ENCODE data around the gene CAPN5. TPM values are rescaled to one million over a fixed set of nuclear protein-coding genes. Genes with fewer than 3 reads are reported as not detected.

CAPN5 gene
- total and polyA plus RNA-seq, 10 donors: 0.80 to 9.2 (median 4.6) TPM

DNA sequence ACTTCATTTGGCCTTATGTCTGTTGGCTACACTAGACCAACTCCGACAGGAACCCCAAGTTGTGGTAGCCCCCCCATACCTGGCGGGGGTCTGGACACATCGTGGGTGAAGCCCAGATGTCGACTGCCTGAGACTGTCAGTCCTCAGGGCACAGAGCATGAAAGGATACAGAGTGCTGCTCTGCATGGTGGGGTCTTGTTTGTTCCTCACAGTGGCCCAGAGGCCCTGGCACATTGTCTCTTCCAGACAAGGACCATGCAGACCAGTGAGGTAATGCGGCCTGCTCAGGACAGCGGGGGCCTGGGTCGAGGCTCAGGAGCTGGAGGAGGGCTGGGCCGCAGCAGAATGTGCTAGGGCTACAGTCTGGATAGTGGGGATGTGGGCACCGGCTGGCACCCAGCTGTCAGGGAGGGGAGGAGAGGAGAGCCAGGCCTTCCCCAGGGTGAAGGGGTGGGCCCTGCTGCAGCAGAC, 14.6 kb downstream of the CAPN5 start:
- peak; percentile 55 for DNase-seq
- Histone ChIP-seq H3K4me1 (peaks cover 10 to 48% (median 24%) of the 10 kb centered on the region in 6 donors), H3K9me3 (no peaks in the 10 kb centered on the region), H3K4me3 (no peak overlapping the region), H3K27me3 (replicated peaks in 1 of 7) (no peaks in the 10 kb centered on the region), H3K27ac (no peak overlapping the region), H3K36me3 (no peaks in the 10 kb centered on the region)
- TF ChIP-seq CTCF (IDR thresholded peaks at IDR 0.05 in 8 of 11, conservative IDR thresholded peaks at IDR 0.05 in 3 of 11) (no peak), POLR2A (IDR thresholded peaks at IDR 0.05) (no peak), POLR2AphosphoS5 (IDR thresholded peaks at IDR 0.05) (no peak)
- intact Hi-C loops (cut with DNase I; ENCODE audit: low total_unique reads): no loop called here
- whole genome bisulfite sequencing, 5 donors: 88 to 96% (median 93%) methylated on average over 6 to 9 of the region's 9 CpGs

DNA sequence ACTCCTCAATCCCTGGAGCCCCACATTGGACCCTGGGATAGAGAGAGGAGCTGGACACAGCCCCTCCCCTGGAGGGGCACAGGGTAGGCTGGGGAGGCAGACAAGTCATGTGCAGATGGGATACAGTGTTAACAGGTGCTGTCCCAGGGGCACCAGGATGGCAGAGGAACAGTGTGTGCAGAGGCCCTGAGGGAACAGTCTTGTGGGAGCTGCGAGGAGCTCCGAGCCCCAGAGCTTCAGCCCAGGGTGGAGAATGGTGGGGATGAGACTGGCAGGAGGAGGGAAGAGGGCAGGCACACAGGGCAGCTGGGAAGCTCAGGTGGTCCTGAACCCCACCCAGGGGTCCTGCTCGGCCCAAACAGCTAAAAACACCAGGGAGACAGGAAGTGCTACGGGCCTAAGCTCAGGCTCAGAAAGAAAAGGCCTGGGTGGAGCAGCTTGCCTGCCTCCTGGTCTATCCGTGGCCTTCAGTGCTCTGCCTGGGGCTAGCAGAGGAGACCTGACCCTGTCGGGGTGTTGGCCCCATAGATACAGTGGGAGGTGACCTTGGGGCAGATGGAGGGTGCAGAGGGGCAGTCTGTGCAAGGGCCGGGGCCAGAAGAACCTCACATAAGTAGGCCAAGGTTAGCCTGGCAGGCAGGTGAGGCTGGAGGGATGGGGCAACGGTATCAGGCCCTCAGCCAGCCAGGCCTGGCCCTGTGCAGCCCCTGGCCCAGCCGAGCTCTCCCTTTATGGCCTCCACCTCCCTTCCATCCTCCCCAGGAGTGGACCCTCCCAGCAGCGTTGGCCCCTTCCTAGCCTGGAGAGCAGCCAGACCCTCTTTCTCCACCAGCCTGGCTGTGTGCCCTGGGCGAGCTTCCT, 15.4 kb downstream of the CAPN5 start:
- no peaks in the 10 kb centered on the region for H3K9me3 ChIP-seq
- 52 to 63% (median 55%) methylated on average over 11 of the region's 11 CpGs for WGBS, 5 donors
- no peaks in the 10 kb centered on the region for H3K27me3 ChIP-seq (replicated peaks in 1 of 7)
- H3K4me3 ChIP-seq: peak overlapping the region in 1 of 8 donors; percentile 27
- peaks cover 10 to 56% (median 25%) of the 10 kb centered on the region in 6 donors for H3K4me1 ChIP-seq
- H3K36me3 ChIP-seq: no peaks in the 10 kb centered on the region
- TF ChIP-seq POLR2A (IDR thresholded peaks at IDR 0.05) (no peak), CTCF (IDR thresholded peaks at IDR 0.05 in 8 of 11, conservative IDR thresholded peaks at IDR 0.05 in 3 of 11) (no peak), POLR2AphosphoS5 (IDR thresholded peaks at IDR 0.05) (no peak)
- DNase-seq: peak; percentile 68
- intact Hi-C loops (cut with DNase I; ENCODE audit: low total_unique reads): no loop called here
- peak overlapping the region; percentile 58 to 84 (median 74) for H3K27ac ChIP-seq

DNA sequence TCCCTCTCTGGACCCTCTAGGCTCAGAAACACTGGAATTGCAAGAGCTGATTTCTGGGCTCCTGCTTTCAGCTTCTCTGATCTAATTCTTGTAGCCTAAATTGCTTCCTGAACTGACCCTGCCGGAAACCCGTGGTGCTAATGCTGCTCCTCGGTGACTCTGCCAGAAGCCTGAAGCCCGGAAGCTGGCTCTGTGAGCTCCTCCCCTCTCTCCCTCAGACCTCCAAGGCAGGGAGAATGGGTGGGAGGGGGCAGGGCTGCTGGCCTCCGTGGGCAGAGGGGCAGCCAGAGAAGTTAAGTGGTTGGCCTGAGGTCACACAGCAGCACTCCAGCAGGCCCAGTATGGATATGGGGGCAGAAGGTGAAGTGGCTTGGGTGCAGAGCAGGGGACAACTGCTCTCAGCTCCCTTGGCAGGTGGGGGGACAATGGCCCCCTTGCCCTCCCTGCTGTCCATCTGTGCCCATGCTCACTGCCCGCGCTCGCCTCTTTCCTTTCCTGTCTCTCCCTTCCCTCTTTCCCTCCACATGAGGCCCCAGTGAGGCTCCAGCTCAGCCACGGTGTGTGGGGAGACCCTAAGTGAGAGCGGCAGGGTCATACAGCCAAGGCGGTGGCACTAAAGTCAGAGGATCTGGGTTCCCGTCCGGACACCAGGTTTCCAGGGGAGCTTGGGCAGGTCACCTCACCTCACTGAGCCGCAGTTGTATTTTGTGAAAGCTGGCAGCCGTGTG, 16.2 kb downstream of the CAPN5 start:
- Histone ChIP-seq H3K27me3 (replicated peaks in 1 of 7) (no peaks in the 10 kb centered on the region), H3K9me3 (no peaks in the 10 kb centered on the region), H3K27ac (peak overlapping the region; percentile 58 to 84 (median 74)), H3K4me1 (peaks cover 10 to 59% (median 25%) of the 10 kb centered on the region in 6 donors), H3K4me3 (peak overlapping the region in 1 of 8 donors; percentile 27), H3K36me3 (no peaks in the 10 kb centered on the region)
- 58 to 67% (median 64%) methylated on average over 14 to 15 of the region's 15 CpGs for WGBS, 5 donors
- intact Hi-C loops (cut with DNase I; ENCODE audit: low total_unique reads): no loop called here
- DNase-seq: peak; percentile 88
- TF ChIP-seq POLR2AphosphoS5 (IDR thresholded peaks at IDR 0.05) (peak in 2 of 3 donors; percentile 28 to 58), CTCF (IDR thresholded peaks at IDR 0.05 in 8 of 11, conservative IDR thresholded peaks at IDR 0.05 in 3 of 11) (no peak)
